HG02970 (cell line): ENCODE results near the gene ECE2.
"Not testable (repeated sequence)": the region's sequence is repeated elsewhere in the genome, so short reads cannot be mapped to it uniquely, and the experiment has no call there.

Source experiments
- ATAC-seq: cut with Tn5 transposase; IDR thresholded peaks from one replicate; pipeline ENCODE4 v1.9.1; 2021; ENCODE audit warnings: mild to moderate bottlenecking, moderate library complexity, moderate number of reproducible peaks; ENCODE audit not compliant: unreplicated experiment, low FRiP score

ECE2 gene

DNA sequence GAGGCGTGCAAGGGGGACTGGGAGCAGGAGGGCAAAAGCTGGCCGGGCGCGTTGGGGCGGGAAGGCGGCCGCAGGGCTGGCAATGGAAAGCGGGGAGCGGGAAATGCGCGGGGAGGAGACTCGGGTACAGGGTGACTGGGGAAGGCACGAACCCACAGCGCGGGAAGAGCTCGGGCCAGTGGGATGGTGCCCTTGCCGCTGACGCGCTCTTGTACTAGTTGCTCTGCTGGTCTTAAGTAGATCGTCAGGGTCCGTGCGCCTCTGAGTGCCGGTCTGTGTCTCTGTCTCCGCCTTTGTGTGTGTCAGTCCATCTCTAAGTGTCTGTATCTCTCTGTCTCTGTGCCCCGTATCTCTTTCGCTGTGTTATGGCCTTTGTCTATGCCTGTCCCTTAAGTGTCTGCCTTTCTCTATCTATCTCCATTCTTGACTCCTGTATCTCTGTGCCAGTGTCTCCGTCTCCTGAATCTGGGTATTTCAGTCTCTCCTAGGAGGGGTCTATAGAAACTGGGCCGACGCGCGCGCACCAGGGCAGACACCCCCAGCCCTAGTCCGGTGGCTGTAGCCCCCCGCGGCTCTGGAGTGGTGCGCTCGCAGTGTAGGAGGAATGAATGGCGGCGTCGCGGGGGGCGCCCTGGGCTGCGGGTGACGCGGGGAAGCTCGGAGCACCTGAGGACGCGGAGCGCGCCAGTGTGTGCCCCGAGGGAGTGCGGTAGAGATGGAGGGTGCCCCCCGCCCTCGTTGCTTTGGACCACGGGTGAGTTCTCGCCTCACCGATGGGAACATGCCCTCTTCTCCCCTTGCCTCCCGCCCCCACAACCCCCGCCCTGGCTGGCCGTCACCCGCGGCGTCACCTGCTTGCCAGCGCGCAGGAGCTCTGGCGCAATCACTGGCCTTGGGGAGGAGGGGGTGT is 13.7 kb upstream of the ECE2 start:
- no peak for ATAC-seq

DNA sequence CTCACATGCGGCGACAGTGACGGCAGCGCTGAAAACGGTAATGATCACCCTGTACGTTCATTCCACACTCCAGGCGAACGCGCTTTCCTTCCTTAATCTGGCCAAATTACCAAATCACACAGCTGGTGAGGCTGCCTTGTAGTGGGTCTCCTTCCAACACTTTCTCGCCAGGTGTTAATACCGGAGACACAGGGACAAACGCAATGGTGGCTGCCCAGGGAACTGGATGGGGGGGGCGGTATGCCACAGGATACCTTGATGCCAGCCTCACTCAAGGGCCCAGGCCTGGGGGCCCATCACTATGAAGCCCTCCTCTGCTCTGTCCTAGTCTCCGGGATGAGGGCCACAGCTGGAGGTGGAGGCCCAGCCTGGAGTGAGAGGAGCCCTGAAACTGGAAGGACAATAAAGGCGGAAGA is 13.1 kb upstream of the ECE2 start:
- no peak for ATAC-seq

- not testable (repeated sequence) for ATAC-seq
Measured at GRCh38 chr3:184267249-184267648, 8.6 kb upstream of the ECE2 start.

GRCh38 chr3:184272269-184272668 is 3.6 kb upstream of the ECE2 start:
- no peak for ATAC-seq

DNA sequence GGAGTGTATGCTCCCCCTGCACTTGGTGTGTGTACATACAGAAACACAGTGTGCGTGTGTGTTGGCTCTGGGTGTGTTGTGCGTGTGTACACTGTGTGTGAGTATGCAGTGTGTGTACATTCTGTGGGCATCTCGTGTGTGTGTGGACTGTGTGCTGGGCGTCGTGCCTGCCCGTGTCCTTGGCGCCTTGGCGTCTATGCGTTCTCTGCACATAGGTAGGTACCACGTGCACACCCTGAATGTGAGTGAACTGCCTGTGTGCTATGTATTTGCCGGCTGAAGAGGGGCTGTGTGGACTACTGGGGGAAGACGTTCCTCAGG is 481 bp upstream of the ECE2 start:
- no peak for ATAC-seq

DNA sequence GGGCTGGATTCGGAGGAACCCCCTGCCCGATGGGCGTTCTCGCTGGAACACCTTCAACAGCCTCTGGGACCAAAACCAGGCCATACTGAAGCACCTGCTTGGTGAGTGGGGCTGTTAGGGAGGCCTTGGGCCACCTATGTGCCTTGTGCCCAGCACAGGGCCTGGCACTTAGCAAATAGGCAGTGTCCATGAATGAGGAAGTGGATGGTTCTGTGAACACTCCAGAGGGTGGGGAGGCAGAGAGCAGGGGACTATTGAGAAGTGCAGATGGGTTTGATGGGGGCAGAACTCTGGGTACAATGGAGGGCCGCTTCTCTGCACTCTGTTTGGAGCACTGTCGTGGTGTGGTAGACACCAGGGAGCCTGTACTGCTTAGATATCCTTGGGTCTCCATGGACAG is 1.5 kb downstream of the ECE2 start:
- ATAC-seq, result no peak

DNA sequence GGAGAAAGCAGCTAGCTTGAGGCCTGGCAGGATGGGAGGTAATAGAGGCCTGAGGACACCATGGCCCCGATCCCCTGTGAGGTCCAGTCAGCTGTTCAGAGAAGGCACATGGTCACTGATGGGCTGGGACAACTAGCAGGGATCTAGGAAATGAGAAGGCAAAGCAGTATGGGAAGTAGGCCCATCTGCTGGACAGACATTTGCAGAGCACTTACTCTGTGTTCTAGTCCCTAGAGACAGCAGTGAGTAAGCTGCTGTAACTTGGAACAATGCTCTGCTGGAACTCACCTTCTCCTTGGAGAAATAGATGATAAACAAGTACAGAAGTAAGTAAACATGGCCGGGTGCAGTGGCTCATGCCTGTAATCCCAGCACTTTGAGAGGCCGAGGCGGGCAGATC is 7.1 kb downstream of the ECE2 start:
- no peak for ATAC-seq

- ATAC-seq, result no peak
Measured at GRCh38 chr3:184283681-184284080, 7.9 kb downstream of the ECE2 start.

DNA sequence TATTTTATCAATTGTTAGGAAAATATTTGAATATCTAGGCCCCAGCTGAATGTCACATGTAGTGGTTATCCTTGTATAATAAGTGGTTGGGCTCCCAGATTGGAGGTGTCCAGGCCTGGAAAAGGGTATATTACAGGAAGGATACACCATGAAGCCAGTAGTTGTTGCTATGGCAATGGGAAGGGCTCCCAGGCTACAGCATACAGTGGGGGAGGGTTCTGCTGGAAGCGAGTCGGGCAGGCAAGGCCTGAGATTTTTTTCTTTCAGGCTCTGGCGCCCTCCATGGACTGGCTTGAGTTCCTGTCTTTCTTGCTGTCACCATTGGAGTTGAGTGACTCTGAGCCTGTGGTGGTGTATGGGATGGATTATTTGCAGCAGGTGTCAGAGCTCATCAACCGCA is 8.9 kb downstream of the ECE2 start:
- no peak for ATAC-seq

DNA sequence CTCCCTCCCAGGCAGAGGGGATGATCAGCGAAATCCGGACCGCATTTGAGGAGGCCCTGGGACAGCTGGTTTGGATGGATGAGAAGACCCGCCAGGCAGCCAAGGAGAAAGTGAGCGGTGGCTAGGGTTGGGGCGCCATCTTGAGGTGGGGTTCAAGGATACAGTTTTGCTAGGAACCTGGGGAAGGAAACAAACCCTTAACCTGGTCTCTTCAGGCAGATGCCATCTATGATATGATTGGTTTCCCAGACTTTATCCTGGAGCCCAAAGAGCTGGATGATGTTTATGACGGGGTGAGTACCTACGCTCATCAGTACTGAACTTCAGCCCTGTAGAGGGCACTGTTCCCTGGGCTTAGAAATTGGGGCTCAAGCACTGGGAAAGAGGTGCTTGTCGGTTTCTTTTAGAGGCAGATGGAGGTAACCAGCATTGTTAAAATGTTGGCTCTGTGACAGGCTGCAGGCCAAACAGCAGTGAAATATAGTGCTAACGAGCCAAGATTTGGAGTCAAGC is 13.7 kb downstream of the ECE2 start:
- ATAC-seq, result no peak

DNA sequence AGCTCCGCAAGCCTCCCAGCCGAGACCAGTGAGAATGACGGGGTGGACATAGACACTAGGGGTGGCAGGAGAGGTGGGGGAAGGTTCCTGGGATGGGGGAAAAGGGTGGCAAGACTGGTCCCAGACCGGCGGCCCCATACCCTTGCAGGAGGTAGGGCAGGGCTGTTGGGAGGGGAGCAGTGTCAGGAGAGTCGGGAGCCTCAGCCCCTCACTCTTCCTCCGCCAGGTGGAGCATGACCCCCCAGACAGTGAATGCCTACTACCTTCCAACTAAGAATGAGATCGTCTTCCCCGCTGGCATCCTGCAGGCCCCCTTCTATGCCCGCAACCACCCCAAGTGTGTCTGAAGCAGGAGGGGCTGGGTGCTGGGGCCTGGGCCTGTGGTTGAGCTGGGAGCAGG is 14.5 kb downstream of the ECE2 start:
- no peak for ATAC-seq

DNA sequence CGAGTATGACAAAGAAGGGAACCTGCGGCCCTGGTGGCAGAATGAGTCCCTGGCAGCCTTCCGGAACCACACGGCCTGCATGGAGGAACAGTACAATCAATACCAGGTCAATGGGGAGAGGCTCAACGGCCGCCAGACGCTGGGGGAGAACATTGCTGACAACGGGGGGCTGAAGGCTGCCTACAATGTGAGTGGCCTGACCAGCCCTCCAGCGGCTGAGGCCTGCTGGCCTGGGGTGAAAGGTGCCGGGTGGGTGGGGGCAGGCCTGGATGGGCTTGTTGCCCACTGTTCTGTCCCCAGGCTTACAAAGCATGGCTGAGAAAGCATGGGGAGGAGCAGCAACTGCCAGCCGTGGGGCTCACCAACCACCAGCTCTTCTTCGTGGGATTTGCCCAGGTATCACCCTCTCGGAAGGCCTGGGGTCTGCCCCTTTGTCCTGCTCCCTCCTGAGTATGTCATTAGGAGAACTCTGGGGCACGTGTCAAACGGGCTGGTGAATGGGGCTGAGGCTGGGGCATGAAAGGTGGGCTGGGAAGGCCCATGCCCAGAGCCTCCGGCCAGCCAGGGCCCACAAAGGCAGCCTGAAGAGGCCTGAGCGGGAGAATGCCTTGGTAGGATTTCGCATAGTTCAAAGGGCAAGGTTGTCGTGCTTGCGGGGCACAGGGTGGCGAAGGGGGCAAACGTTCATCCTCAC is 15.4 kb downstream of the ECE2 start:
- no peak for ATAC-seq

GRCh38 chr3:184291738-184292445 is 16.1 kb downstream of the ECE2 start:
- no peak for ATAC-seq

GRCh38 chr3:184295771-184296170 is 19.9 kb downstream of the ECE2 start:
- no peak for ATAC-seq

DNA sequence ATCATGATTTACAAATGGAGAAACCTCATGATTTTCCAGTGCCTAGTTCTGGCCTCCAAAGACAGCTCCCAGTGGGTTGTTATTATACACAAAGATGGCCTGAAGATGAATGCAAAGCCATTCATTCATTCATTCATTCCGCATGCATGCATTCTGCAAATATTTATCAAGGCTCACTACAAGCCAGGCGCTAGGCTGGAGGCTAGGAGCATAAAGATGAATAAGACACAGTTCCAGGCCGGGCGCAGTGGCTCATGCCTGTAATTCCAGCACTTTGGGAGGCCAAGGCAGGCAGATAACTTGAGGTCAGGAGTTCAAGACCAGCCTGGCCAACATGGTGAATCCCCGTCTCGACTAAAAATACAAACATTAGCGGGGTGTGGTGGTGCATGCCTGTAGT is 20.8 kb downstream of the ECE2 start:
- ATAC-seq, result no peak

DNA sequence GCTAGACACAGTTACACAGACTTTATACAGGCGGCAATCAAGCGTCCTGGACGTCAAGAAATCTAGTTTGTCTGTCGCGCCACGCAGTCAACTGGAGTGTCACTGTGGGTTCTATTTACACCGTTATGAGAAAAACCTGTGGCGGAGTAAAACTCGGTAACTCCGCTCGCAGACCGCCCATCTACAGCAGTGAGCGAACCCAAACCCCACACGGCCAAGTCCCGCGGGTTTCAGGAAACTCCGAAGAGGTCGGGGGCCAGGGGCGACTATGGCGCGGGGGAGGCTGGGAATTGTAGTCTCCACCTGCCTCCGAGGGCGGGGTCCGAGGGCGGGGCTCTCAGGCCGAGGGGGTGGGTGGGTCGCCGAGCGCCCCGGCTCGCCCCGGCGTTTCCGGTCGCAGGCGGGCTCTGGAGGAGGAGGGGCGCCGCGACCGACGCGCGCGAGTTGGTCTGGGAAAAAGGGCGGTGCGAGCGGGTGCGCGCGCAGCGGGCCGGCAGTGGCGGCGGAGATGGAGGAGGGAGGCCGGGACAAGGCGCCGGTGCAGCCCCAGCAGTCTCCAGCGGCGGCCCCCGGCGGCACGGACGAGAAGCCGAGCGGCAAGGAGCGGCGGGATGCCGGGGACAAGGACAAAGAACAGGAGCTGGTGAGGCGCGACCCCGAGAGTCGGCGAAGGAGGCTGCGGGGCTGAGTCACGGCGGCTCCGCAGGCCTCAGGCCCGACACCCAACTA is 23.1 kb downstream of the ECE2 start, which contains the start of gene PSMD2:
Gene PSMD2 (plus strand): TSS at position 483 of the 729 bp plus-strand sequence. CDS start 26 bp downstream, at position 509.
- peak; percentile 93 for ATAC-seq

- no peak for ATAC-seq
Measured at GRCh38 chr3:184299488-184300377, 23.9 kb downstream of the ECE2 start.

DNA sequence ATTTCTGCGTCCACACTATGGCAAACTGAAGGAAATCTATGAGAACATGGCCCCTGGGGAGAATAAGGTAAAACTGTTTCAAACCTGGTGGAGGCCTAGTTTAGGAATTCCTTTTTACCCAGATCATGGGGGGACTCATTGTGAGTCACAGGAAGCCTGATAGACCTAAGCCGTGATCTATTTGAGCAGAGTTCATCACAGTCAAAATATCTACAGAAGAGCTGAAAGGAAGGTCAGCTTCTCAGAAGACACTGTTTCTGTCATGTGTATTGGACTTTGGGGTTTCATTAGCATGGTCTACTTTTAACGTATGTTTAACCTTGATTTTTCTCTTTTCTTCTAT is 24.5 kb downstream of the ECE2 start:
- no peak for ATAC-seq

GRCh38 chr3:184305577-184305976 is 29.8 kb downstream of the ECE2 start:
- ATAC-seq, result no peak
